ENCODE results near the gene ELAPOR1. TPM values are rescaled to one million over a fixed set of nuclear protein-coding genes. Genes with fewer than 3 reads are reported as not detected.

Gene ELAPOR1
- total RNA-seq, 2 experiments from 2014 or later = 4.7 to 7.0 TPM

DNA sequence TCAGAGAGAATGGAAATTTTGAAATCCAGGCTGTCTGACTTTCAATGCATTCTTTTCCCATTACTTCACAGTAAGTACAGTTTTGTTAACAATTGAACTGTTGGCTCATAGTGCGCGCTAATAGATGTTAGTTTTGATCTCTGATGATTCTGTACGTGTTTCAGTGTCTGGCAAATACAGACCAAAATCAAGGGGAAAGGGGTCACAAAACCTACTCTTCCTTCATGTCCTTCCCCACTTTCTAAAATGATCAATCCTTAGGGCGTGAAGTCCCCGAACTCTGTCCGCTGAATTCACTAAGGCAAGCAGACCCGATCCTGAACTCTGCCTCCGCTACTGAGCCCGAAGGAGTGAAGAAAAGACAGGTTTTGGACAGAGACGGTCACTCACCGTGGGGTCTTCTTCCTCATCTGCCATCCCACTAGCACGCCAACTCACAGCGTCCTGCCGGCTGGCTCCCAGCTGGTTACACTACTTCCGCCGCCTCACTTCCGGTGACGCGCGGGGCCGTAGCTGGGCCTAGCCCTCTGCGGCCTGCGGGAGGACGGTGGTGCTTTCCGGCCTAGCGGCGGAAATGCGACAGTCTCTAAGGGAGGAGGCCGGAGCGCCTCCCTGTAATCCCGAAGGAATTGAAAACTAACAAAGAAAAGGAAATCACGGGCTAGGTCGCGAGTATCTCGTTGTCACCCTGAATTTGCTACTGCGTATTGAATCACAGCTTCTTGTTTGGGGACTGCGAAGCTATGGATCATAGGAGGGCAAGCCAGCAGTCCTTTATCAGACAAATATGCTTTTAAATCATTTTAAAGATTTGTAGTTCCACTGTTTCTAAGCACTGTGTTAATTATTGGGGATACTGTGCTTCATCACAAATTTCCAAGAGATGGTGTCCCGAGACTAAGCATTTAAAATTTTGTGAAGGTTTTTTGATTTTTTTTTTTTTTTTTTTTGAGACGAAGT, 38.1 kb upstream of the ELAPOR1 start, which contains the start of gene TAF13:
Gene TAF13 (minus strand): TSS at position 473 of the 960 bp plus-strand sequence. CDS start 56 bp downstream, at position 417.
- Mint-ChIP-seq H3K27me3 (no peaks in the 10 kb centered on the region), H3K4me1 (ENCODE audit: low read depth) (peaks cover 15% of the 10 kb centered on the region), H3K27ac (peak within 1 kb of the TSS; percentile 96), H3K9me3 (no peaks in the 10 kb centered on the region), H3K36me3 (ENCODE audit: low read depth) (peaks cover 3% of the 10 kb centered on the region), H3K4me3 (peak within 1 kb of the TSS; percentile 93)
- ATAC-seq (peak; percentile 99), DNase-seq (peak; percentile 92)
- ChIA-PET CTCF (interaction anchor here (0.7 to 2.7 kb wide), 6 partner anchors 11 to 37 kb away, joined by 3 to 11 read pairs (median 4); a partner anchor contains a TSS), POLR2A (interaction anchor here (1.5 to 2.7 kb wide), 2 partner anchors 15 to 24 kb away, joined by 4 to 14 read pairs; partner anchors contain the start of gene TMEM167B)
- TF ChIP-seq, protein P1, sequence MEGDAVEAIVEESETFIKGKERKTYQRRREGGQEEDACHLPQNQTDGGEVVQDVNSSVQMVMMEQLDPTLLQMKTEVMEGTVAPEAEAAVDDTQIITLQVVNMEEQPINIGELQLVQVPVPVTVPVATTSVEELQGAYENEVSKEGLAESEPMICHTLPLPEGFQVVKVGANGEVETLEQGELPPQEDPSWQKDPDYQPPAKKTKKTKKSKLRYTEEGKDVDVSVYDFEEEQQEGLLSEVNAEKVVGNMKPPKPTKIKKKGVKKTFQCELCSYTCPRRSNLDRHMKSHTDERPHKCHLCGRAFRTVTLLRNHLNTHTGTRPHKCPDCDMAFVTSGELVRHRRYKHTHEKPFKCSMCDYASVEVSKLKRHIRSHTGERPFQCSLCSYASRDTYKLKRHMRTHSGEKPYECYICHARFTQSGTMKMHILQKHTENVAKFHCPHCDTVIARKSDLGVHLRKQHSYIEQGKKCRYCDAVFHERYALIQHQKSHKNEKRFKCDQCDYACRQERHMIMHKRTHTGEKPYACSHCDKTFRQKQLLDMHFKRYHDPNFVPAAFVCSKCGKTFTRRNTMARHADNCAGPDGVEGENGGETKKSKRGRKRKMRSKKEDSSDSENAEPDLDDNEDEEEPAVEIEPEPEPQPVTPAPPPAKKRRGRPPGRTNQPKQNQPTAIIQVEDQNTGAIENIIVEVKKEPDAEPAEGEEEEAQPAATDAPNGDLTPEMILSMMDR (IDR thresholded peaks at IDR 0.05) = no peak
- intact Hi-C loops (cut with micrococcal nuclease) = no loop called here

DNA sequence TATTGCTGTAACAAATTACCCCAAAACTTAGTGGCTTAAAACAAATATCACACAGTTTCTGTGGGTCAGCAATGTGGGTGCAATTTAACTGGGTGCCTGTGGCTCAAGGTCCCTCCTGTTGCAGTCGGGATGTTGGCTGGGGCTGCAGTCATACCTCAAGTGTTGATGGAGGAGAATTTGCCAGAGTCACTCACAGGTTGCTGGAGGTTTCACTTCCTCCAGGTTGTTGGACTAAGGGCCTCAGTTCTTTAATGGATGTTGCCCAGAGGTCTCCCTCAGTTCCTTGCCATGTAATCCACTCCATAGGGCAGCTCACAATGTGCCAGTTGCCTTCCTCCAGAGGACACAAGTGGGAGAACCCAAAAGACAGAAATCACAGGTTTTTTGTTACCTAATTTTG, 35.6 kb upstream of the ELAPOR1 start:
- no peak for DNase-seq
- no peak for ATAC-seq
- Mint-ChIP-seq H3K4me1 (ENCODE audit: low read depth) (peaks cover 12% of the 10 kb centered on the region), H3K9me3 (no peaks in the 10 kb centered on the region), H3K27me3 (no peaks in the 10 kb centered on the region), H3K36me3 (ENCODE audit: low read depth) (peaks cover 3% of the 10 kb centered on the region), H3K27ac (no peak overlapping the region), H3K4me3 (no peak overlapping the region)
- ChIA-PET POLR2A (no interaction called here), CTCF (no interaction called here)
- intact Hi-C loops (cut with micrococcal nuclease) = no loop called here
- TF ChIP-seq, protein P1 (IDR thresholded peaks at IDR 0.05) = no peak

DNA sequence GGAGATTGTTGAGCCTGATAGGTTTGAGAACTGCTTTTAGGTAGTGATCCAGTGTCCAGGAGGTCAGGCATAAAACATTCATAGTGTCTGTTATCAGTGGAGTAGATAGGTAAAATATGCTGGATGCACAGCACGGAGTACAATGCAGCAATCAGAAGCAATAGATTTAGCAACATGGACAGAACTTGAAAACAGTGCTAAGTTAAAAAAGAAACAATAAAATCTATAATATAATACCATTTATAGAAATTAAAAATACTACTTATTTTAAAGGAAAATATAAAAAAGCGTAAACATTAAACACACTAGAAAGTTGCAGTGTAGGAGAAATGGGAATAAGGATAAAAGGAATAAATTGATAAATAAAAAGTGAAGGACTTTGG, 34.7 kb upstream of the ELAPOR1 start:
- DNase-seq = no peak
- H3K4me3 Mint-ChIP-seq = no peak overlapping the region
- no peaks in the 10 kb centered on the region for H3K27me3 Mint-ChIP-seq
- POLR2A ChIA-PET = no interaction called here
- H3K27ac Mint-ChIP-seq = no peak overlapping the region
- CTCF ChIA-PET = no interaction called here
- H3K4me1 Mint-ChIP-seq (ENCODE audit: low read depth) = peaks cover 11% of the 10 kb centered on the region
- H3K9me3 Mint-ChIP-seq = no peaks in the 10 kb centered on the region
- intact Hi-C loops (cut with micrococcal nuclease) = no loop called here
- ATAC-seq = no peak
- H3K36me3 Mint-ChIP-seq (ENCODE audit: low read depth) = peaks cover 1% of the 10 kb centered on the region
- TF ChIP-seq, protein P1 (IDR thresholded peaks at IDR 0.05) = no peak

DNA sequence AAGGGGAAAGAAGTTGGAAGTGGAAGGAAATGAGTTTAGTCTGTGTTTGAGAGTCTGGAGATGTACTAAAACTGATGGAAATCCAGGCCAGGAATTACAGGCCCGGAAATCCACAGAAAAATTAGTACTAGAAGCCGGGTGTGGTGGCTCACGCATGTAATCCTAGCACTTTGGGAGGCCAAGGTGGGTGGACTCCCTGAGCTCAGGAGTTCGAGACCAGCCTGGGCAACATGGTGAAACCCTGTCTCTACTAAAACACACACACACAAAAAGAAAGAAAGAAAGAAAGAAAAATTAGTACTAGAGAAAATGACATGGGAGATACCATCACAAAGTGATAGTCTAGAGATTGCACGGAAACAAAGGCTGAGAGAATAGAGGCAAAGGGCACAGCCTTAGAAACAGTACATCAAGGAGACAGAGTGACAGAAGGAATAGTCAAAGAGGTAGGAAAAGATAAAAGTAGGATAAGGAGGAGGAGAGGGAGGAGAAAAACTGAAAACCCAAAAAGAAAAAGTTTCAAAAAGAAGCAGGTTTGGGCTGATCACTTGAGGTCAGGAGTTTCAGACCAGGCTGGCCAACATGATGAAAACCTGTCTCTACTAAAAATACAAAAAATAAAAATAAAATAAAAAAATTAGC, 33.4 kb upstream of the ELAPOR1 start:
- Mint-ChIP-seq H3K36me3 (ENCODE audit: low read depth) (no peaks in the 10 kb centered on the region), H3K27ac (no peak overlapping the region), H3K9me3 (no peaks in the 10 kb centered on the region), H3K27me3 (no peaks in the 10 kb centered on the region), H3K4me3 (no peak overlapping the region), H3K4me1 (ENCODE audit: low read depth) (peaks cover 3% of the 10 kb centered on the region)
- no peak for ATAC-seq
- POLR2A ChIA-PET = no interaction called here
- intact Hi-C loops (cut with micrococcal nuclease) = no loop called here
- CTCF ChIA-PET = no interaction called here
- TF ChIP-seq, protein P1 (IDR thresholded peaks at IDR 0.05) = no peak
- no peak for DNase-seq
